Neural crest cell (in vitro differentiated cells): ENCODE measurements around the gene GALNT9. TPM values are rescaled to one million over a fixed set of nuclear protein-coding genes. Genes with fewer than 3 reads are reported as not detected.
"Not testable (repeated sequence)": the region's sequence is repeated elsewhere in the genome, so short reads cannot be mapped to it uniquely, and the experiment has no call there.

Experiments
- DNase-seq: peaks from one replicate; pipeline ENCODE4 v3.0.0; 2021; ENCODE audit warnings: low read depth, mixed read lengths, low spot score
- H3K27ac Mint-ChIP-seq: one replicate; pipeline ENCODE4 v1.8.0; 2021; ENCODE audit warnings: mild to moderate bottlenecking, mixed read lengths; ENCODE audit not compliant: unreplicated experiment
- H3K27me3 Mint-ChIP-seq: 2 replicates; pipeline ENCODE4 v1.8.0; 2021; ENCODE audit warnings: low read depth, mild to moderate bottlenecking, mixed read lengths
- H3K36me3 Mint-ChIP-seq: 2 replicates; pipeline ENCODE4 v1.8.0; 2021; ENCODE audit warnings: low read depth, mild to moderate bottlenecking, mixed read lengths
- H3K4me1 Mint-ChIP-seq: 2 replicates; pipeline ENCODE4 v1.8.0; 2021; ENCODE audit warnings: mixed read lengths
- H3K4me3 Mint-ChIP-seq: one replicate; pipeline ENCODE4 v1.8.0; 2021; ENCODE audit warnings: mild to moderate bottlenecking, mixed read lengths
- H3K9me3 Mint-ChIP-seq: 2 replicates; pipeline ENCODE4 v1.8.0; 2021; ENCODE audit warnings: mixed read lengths
- total RNA-seq: library from RNA; stranded (reverse); gene quantifications from 2 replicates; pipeline ENCODE4 v1.2.1, GENCODE V29; 2021
- TF ChIP-seq, protein P1 (sequence below): fragments of 200-600 bp; sonication (generic); conservative IDR thresholded peaks from 2 replicates; pipeline ENCODE4 v1.5.0; 2021; ENCODE audit warnings: antibody characterized with exemption, mild to moderate bottlenecking

Gene GALNT9
- total RNA-seq, 1 donor from 2014 or later = 1.3 TPM

DNA sequence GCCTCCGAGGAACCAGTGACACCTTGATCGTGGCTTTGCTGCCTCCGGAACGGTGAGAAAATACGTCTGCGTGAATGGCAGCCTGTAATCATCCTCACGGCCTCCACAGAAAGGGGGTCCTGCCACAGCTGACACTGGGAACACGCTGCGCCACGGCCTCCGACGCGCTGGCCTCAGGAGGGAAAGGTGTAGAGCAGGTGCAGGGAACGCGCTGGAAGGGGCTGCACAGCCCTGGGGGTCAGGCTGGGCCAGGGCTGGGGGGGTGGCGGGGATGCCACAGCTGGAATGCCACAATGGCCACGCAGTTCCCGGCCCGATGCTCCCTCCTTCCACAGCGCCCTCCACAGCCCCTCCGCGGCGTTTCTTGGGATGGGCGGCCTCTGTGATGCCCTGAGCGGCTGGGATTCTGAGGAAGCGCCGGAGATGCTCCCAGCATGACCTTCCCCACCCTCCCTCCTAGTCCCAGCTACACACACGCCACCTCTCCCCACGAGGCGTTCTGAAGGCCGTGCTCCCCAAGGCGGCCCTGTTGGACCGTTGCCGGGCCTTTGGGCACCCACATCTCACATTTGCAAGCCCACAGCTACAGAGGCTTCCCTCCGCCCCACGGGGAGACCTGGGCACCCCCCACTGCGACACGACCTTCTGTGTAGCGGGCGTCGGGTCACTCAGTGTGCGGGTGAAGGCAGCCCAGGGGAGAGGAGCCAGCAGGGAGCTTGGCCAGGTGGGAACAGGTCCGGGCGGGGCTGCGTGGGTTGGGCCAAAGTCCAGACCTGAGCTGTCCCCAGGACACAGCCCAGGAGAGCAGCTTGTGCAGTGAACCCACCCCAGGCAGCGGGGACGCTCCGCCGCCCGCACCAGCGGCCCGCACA is 31.8 kb upstream of the GALNT9 start:
- Mint-ChIP-seq H3K4me3 (no peak overlapping the region), H3K36me3 (no peaks in the 10 kb centered on the region), H3K27me3 (peaks cover 10% of the 10 kb centered on the region), H3K4me1 (peaks cover 3% of the 10 kb centered on the region), H3K9me3 (no peaks in the 10 kb centered on the region), H3K27ac (no peak overlapping the region)
- no peak for DNase-seq
- TF ChIP-seq, protein P1, sequence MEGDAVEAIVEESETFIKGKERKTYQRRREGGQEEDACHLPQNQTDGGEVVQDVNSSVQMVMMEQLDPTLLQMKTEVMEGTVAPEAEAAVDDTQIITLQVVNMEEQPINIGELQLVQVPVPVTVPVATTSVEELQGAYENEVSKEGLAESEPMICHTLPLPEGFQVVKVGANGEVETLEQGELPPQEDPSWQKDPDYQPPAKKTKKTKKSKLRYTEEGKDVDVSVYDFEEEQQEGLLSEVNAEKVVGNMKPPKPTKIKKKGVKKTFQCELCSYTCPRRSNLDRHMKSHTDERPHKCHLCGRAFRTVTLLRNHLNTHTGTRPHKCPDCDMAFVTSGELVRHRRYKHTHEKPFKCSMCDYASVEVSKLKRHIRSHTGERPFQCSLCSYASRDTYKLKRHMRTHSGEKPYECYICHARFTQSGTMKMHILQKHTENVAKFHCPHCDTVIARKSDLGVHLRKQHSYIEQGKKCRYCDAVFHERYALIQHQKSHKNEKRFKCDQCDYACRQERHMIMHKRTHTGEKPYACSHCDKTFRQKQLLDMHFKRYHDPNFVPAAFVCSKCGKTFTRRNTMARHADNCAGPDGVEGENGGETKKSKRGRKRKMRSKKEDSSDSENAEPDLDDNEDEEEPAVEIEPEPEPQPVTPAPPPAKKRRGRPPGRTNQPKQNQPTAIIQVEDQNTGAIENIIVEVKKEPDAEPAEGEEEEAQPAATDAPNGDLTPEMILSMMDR = no peak

GRCh38 chr12:132360410-132360809 is 31.0 kb upstream of the GALNT9 start:
- no peak overlapping the region for H3K27ac Mint-ChIP-seq
- H3K9me3 Mint-ChIP-seq = no peaks in the 10 kb centered on the region
- H3K27me3 Mint-ChIP-seq = peaks cover 10% of the 10 kb centered on the region
- DNase-seq = no peak
- H3K36me3 Mint-ChIP-seq = no peaks in the 10 kb centered on the region
- peaks cover 3% of the 10 kb centered on the region for H3K4me1 Mint-ChIP-seq
- TF ChIP-seq, protein P1 = no peak
- H3K4me3 Mint-ChIP-seq = no peak overlapping the region

DNA sequence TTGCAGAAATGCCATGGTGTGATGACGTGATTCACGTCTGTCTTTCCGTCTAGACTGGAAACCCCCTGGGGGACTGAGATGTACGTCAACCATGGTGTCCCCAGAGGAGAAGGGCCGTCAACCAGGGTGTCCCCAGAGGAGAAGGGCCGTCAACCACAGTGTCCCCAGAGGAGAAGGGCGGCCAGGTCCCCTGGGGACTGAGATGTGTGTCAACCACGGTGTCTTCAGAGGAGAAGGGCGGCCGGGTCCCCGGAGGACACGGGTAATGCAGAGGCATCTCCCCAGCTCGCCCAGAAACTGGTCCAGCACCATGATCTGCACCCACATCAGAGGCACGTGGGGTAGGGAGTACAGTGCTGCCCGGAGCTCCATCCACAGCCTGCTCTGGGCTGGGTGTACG is 30.6 kb upstream of the GALNT9 start:
- no peak for DNase-seq
- H3K27me3 Mint-ChIP-seq = peaks cover 10% of the 10 kb centered on the region
- no peak overlapping the region for H3K27ac Mint-ChIP-seq
- no peaks in the 10 kb centered on the region for H3K36me3 Mint-ChIP-seq
- peaks cover 3% of the 10 kb centered on the region for H3K4me1 Mint-ChIP-seq
- H3K4me3 Mint-ChIP-seq = no peak overlapping the region
- TF ChIP-seq, protein P1 = no peak
- H3K9me3 Mint-ChIP-seq = no peaks in the 10 kb centered on the region

DNA sequence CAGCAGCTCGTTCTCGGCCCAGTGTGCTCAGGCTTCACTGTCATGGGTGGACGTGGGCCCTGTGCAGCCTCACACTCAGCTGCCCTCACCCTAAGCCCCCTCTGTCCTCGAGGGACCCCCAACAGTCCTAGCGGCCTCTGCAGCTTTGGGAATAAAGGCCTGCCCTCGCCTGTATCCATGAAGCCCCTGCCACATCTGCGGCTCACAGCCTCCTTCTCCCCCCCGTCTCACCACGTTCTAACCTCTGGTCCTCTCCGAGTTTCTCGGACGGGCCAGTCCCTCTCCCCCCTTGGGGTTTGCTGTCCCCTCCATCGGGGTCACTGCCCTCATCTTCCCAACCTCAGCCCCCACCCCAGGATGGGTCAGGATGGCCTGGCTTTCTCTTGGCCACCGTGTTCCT is 30.2 kb upstream of the GALNT9 start:
- H3K27ac Mint-ChIP-seq = no peak overlapping the region
- no peaks in the 10 kb centered on the region for H3K36me3 Mint-ChIP-seq
- TF ChIP-seq, protein P1 = no peak

GRCh38 chr12:132358241-132359225 is 29.1 kb upstream of the GALNT9 start:
- H3K27me3 Mint-ChIP-seq = peaks cover 10% of the 10 kb centered on the region
- not testable (repeated sequence) for H3K4me1 Mint-ChIP-seq, DNase-seq, H3K27ac Mint-ChIP-seq, H3K36me3 Mint-ChIP-seq, H3K9me3 Mint-ChIP-seq, H3K4me3 Mint-ChIP-seq

More for the DNA sequence above, 30.2 kb upstream of the GALNT9 start:
- no peak overlapping the region for H3K4me3 Mint-ChIP-seq
- H3K9me3 Mint-ChIP-seq = no peaks in the 10 kb centered on the region
- DNase-seq = no peak
- peaks cover 3% of the 10 kb centered on the region for H3K4me1 Mint-ChIP-seq
- H3K27me3 Mint-ChIP-seq = peaks cover 10% of the 10 kb centered on the region
